PC-3 (cell line): ENCODE results near the gene NLGN1.

Source experiments
- CTCF ChIP-seq: fragments of 300-600 bp; sonication (generic); conservative IDR thresholded peaks from 2 replicates; pipeline ENCODE4 v1.5.1; 2017; ENCODE audit warnings: antibody characterized with exemption, low read depth, mild to moderate bottlenecking, low read length
- EZH2 ChIP-seq: fragments of 300-600 bp; sonication (generic); IDR thresholded peaks from one replicate; pipeline ENCODE4 v1.6.1; 2017; ENCODE audit warnings: antibody characterized with exemption, mild to moderate bottlenecking, low read length; ENCODE audit not compliant: unreplicated experiment
- EZH2phosphoT487 ChIP-seq: fragments of 300-600 bp; sonication (generic); IDR thresholded peaks from 2 replicates; pipeline ENCODE4 v1.6.1; 2018; ENCODE audit warnings: mild to moderate bottlenecking, antibody characterized with exemption, low read length, borderline replicate concordance

- TF ChIP-seq EZH2 (no peak), CTCF (no peak), EZH2phosphoT487 (no peak)
Measured at GRCh38 chr3:173399044-173399443, 1.5 kb downstream of the NLGN1 start.
